ENCODE data around the gene RAP2A.

Gene RAP2A

GRCh38 chr13:97423300-97424045, 10.5 kb upstream of the RAP2A start:
- DNase-seq: no peak

GRCh38 chr13:97425590-97425989, 8.4 kb upstream of the RAP2A start:
- no peak for DNase-seq

- DNase-seq: no peak
Measured at GRCh38 chr13:97426695-97427094, 7.3 kb upstream of the RAP2A start.

- peak; percentile 19 to 64 for DNase-seq
Measured at GRCh38 chr13:97429681-97430081, 4.3 kb upstream of the RAP2A start.

- peak in 1 of 2 experiments; percentile 8 for DNase-seq
Measured at GRCh38 chr13:97430296-97430695, 3.7 kb upstream of the RAP2A start.

- DNase-seq: no peak
Measured at GRCh38 chr13:97431171-97431764, 2.7 kb upstream of the RAP2A start.

- DNase-seq: no peak
Measured at GRCh38 chr13:97432232-97432916, 1.6 kb upstream of the RAP2A start.

- peak; percentile 98 to 100 for DNase-seq
Measured at GRCh38 chr13:97432917-97433726, 847 bp upstream of the RAP2A start.

- no peak for DNase-seq
Measured at GRCh38 chr13:97434397-97435201, 630 bp downstream of the RAP2A start.

GRCh38 chr13:97435323-97435722, 1.4 kb downstream of the RAP2A start:
- DNase-seq: no peak

GRCh38 chr13:97435794-97436193, 1.8 kb downstream of the RAP2A start:
- DNase-seq: no peak

- no peak for DNase-seq
Measured at GRCh38 chr13:97436845-97437244, 2.9 kb downstream of the RAP2A start.

- DNase-seq: no peak
Measured at GRCh38 chr13:97437729-97438128, 3.8 kb downstream of the RAP2A start.

GRCh38 chr13:97438856-97439595, 5.1 kb downstream of the RAP2A start:
- DNase-seq: no peak

- DNase-seq: no peak
Measured at GRCh38 chr13:97440598-97441170, 6.7 kb downstream of the RAP2A start.

- no peak for DNase-seq
Measured at GRCh38 chr13:97441368-97441767, 7.4 kb downstream of the RAP2A start.

- no peak for DNase-seq
Measured at GRCh38 chr13:97445522-97446187, 11.7 kb downstream of the RAP2A start.

GRCh38 chr13:97446448-97446847, 12.5 kb downstream of the RAP2A start:
- no peak for DNase-seq

- DNase-seq: no peak
Measured at GRCh38 chr13:97448503-97449251, 14.7 kb downstream of the RAP2A start.

GRCh38 chr13:97454699-97455098, 20.7 kb downstream of the RAP2A start:
- no peak for DNase-seq

All from cerebellar nuclear complex (tissue), 1 donor.